Ovary (tissue), 9 donors: ENCODE measurements around the gene MCF2L. TPM values are rescaled to one million over a fixed set of nuclear protein-coding genes. Genes with fewer than 3 reads are reported as not detected.

Experiments
- DNase-seq, 5 donors: peaks; one replicate each; pipeline ENCODE4 v3.0.0-alpha.2; 2019 to 2020
- H3K27ac ChIP-seq, 2 donors: fragments of 200-600 bp; one replicate each; pipeline versions ENCODE4 v1.5.1 to v1.8.0; 2019 to 2022
- H3K27me3 ChIP-seq: fragments of 200-600 bp; one replicate; pipeline ENCODE4 v1.8.0; 2022
- H3K36me3 ChIP-seq: fragments of 200-600 bp; sonication (generic); one replicate; pipeline ENCODE4 v1.5.1; 2019
- H3K4me1 ChIP-seq: one replicate; pipeline ENCODE4 v1.8.1; 2013; ENCODE audit warnings: mild to moderate bottlenecking, moderate library complexity; ENCODE audit not compliant: insufficient read depth
- H3K4me3 ChIP-seq: fragments of 200-600 bp; sonication (generic); one replicate; pipeline ENCODE4 v1.5.1; 2017
- H3K9me3 ChIP-seq, 2 donors: fragments of 200-600 bp in 1 of 2; sonication (generic) in 1 of 2; one replicate each; pipeline versions ENCODE4 v1.5.1 to v1.8.1; 2013 to 2019; ENCODE audit warnings: mild to moderate bottlenecking in 1 of 2, moderate library complexity in 1 of 2
- EP300 ChIP-seq: sonication (generic); formaldehyde crosslinking; IDR thresholded peaks from one replicate; pipeline ENCODE4 v1.6.1; 2017; ENCODE audit warnings: antibody characterized with exemption
- POLR2A ChIP-seq: fragments of 450-650 bp; IDR thresholded peaks from one replicate; pipeline ENCODE4 v1.6.1; 2017; ENCODE audit warnings: antibody characterized with exemption, mild to moderate bottlenecking, moderate library complexity
- WGBS, 3 donors: extraction: QIAGEN DNeasy Blood & Tissue Kit in 1 of 3; methylation state at CpG; one replicate each; pipeline versions ENCODE4 v1.1.5 to v1.1.7; 2013 to 2017; 5-methylcytosine and 5-hydroxymethylcytosine counted together
- intact Hi-C, 4 donors: fragments of 100-400 bp; cut with DNase I; formaldehyde crosslinking; loops; one replicate each; pipeline versions ENCODE4 v1.11.0 to v1.15.1; 2022 to 2023
- polyA plus RNA-seq, 2 donors: library from polyadenylated mRNA; stranded (reverse); fragments of 200-250 nt in 1 of 2; fragments of 350-450 nt in 1 of 2; fragmentation: Illumina TruSeq in 1 of 2; extraction: RNeasy Lipid Tissue Mini Kit (QIAGEN cat#74804) in 1 of 2; gene quantifications; one replicate each; pipeline ENCODE4 v1.2.3, GENCODE V29; 2013 to 2014
- total RNA-seq, 7 donors: library from RNA; depleted of rRNA in 2 of 7; stranded (reverse); fragments of >200 nt in 2 of 7; fragmentation: NEBNext Ultra II Directional in 3 of 7; extraction: Animal tissue kit (Norgen Biotek cat#: 25700) in 3 of 7; gene quantifications; one replicate each; pipeline versions ENCODE4 v1.1.0 to v1.2.4, GENCODE V29; 2016 to 2023
- TF ChIP-seq, protein P1 (sequence below), 3 donors: fragments of 450-650 bp in 2 of 3; fragments of 200-600 bp in 1 of 3; IDR thresholded peaks; one replicate each; pipeline versions ENCODE4 v1.5.1 to v1.8.0; 2016 to 2022; ENCODE audit warnings: antibody characterized with exemption in 3 of 3, mild to moderate bottlenecking in 1 of 3
- donor health status: DM: no; HTN: no; CAD: no; lungs with moderate emphysema.
- donor health status: DM: no; HTN: no; CAD: no.
- donor health status: Bipolar disorder and iron deficiency.
- donor health status: DM: yes; HTN: yes; CAD: no.
- donor health status: DM: no; HTN: no; CAD: no.
- donor health status: DM: yes; HTN: yes; CAD: no.

Gene MCF2L
- total and polyA plus RNA-seq, 9 donors, result 5.6 to 22.2 (median 8.7) TPM

DNA sequence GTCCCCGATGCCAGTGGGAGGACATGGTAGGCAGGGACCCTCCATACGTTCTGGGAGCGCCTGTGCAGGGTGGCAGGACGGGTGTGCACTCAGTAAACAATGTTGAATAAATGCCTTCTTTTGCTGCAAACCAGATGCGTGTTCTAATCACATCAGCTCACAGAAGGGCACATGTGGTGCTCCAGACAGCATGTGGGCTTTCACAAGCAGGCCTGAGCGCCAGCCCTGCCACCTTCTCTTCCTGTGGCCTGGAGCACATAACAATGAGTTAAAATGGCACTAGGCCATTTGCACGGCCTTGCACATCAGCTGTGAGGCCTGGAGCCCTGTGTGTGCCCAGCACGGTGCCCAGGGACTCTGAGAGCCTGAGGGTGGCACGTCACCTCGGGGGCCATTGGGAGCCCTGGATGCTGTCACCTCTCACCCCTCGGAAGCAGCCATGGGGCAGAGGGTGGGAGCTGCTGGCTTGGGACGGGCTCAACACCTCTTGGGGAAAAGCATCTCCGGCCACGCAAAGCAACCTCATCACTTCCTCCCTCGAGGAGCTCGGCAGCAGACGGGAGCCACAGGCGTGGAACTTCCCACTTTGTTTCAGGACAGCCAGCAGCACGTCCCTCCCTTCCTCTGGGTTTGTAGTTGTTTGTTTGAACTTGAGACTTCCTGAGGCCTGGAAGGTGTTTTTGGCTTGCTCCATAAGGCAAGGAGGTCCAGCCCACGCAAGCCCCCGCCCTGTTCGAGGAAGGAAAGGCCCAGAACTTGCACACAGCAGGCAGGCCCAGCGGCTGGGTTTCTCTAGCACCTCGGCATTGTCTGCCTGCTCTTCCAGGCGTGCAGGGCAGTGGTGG lies 9.8 kb downstream of the MCF2L start:
- no peak for DNase-seq
- TF ChIP-seq EP300 (no peak), POLR2A (no peak)
- TF ChIP-seq, protein P1, sequence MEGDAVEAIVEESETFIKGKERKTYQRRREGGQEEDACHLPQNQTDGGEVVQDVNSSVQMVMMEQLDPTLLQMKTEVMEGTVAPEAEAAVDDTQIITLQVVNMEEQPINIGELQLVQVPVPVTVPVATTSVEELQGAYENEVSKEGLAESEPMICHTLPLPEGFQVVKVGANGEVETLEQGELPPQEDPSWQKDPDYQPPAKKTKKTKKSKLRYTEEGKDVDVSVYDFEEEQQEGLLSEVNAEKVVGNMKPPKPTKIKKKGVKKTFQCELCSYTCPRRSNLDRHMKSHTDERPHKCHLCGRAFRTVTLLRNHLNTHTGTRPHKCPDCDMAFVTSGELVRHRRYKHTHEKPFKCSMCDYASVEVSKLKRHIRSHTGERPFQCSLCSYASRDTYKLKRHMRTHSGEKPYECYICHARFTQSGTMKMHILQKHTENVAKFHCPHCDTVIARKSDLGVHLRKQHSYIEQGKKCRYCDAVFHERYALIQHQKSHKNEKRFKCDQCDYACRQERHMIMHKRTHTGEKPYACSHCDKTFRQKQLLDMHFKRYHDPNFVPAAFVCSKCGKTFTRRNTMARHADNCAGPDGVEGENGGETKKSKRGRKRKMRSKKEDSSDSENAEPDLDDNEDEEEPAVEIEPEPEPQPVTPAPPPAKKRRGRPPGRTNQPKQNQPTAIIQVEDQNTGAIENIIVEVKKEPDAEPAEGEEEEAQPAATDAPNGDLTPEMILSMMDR (IDR thresholded peaks at IDR 0.05), result no peak
- WGBS, 3 donors, result 64 to 69% (median 65%) methylated on average over 23 to 25 of the region's 25 CpGs
- Histone ChIP-seq H3K27ac (no peak overlapping the region), H3K36me3 (no peaks in the 10 kb centered on the region), H3K4me3 (no peak overlapping the region), H3K27me3 (no peaks in the 10 kb centered on the region), H3K4me1 (no peaks in the 10 kb centered on the region), H3K9me3 (no peaks in the 10 kb centered on the region)
- intact Hi-C loops, result no loop called here

DNA sequence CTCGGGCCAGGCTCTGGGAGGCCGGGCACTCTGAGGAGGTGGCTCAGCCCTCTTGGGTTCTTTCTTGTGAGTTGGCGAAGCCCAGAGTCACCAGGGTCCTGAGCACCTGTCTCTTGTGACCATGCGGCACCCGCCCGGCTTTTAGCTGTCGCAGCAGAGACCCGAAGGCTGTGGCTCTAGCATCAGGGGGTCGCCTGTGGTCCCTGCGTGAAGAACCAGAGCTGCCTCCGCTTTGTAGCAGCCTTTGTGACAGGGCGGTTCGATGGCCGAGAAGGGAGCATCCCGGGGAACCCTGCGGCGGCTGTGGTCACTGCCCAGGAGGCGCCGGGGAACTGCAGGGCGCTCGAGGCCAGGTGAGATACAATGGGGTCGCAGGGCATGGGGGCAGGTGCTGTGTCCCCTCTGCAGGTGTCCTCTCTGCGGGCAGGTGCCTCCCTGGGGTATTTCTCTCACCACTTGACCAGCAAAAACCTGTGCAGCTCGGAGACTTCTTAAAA lies 10.4 kb downstream of the MCF2L start:
- Histone ChIP-seq H3K9me3 (no peaks in the 10 kb centered on the region), H3K36me3 (no peaks in the 10 kb centered on the region), H3K4me1 (no peaks in the 10 kb centered on the region), H3K4me3 (peak overlapping the region; percentile 20), H3K27me3 (no peaks in the 10 kb centered on the region), H3K27ac (no peak overlapping the region)
- TF ChIP-seq, protein P1 (IDR thresholded peaks at IDR 0.05), result no peak
- no peak for TF ChIP-seq EP300
- TF ChIP-seq POLR2A, result no peak
- no peak for DNase-seq
- WGBS, 3 donors, result 74 to 88% (median 86%) methylated on average over 10 to 24 of the region's 24 CpGs
- intact Hi-C loops, result no loop called here

DNA sequence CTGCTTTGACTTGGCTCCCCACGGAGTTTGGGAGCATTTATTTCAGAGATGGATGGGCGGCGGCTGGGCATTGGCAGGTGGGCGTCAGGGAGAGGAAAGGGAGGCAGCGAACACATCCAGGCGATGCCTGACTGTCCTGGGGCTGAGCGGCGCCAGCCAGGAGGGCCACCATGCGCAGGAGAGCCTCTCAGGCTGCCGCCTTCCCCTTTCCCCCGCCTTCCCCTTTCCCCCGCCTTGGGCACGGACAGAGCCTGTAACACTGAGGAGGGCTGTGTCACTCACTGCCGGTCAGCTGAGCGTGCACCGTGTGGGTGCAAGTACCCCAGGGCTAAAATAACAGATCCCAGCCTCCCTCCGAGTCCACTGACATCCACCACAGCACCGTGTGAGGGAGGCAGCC lies 11.4 kb downstream of the MCF2L start:
- Histone ChIP-seq H3K27ac (no peak overlapping the region), H3K9me3 (no peaks in the 10 kb centered on the region), H3K4me1 (no peaks in the 10 kb centered on the region), H3K36me3 (no peaks in the 10 kb centered on the region), H3K4me3 (no peak overlapping the region), H3K27me3 (no peaks in the 10 kb centered on the region)
- DNase-seq, result no peak
- intact Hi-C loops, result no loop called here
- TF ChIP-seq, protein P1 (IDR thresholded peaks at IDR 0.05), result no peak
- WGBS, 3 donors, result 46 to 71% (median 62%) methylated on average over 18 of the region's 18 CpGs

DNA sequence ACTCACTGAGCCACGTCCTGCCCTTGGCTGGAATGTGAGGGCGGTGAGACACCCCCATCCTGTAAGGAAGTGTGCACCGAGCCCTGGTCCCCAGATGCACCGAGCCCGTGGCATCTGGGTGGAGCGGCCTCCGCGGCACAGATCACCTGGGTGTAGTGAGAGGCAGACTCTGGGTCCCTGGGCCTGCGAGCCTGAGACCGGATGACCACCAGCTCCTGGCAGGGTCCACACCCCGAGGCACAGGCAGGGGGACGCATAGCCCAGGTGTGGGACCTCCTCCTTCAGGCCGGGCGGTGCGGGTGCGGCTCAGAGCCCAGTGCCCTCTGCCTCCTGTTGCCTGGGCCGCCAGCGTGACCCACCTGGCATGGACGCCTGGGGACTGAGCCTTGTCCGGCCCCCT lies 12.4 kb downstream of the MCF2L start:
- H3K27ac ChIP-seq, result no peak overlapping the region
- no peaks in the 10 kb centered on the region for H3K9me3 ChIP-seq
- 79 to 93% (median 89%) methylated on average over 19 to 20 of the region's 20 CpGs for WGBS, 3 donors
- no peak for DNase-seq
- no peaks in the 10 kb centered on the region for H3K36me3 ChIP-seq
- intact Hi-C loops, result no loop called here
- no peaks in the 10 kb centered on the region for H3K27me3 ChIP-seq
- H3K4me1 ChIP-seq, result no peaks in the 10 kb centered on the region
- H3K4me3 ChIP-seq, result no peak overlapping the region
- TF ChIP-seq POLR2A (no peak), EP300 (no peak)
- TF ChIP-seq, protein P1 (IDR thresholded peaks at IDR 0.05), result no peak
